SHP77 treated with DMSO at 0.1 percent for 48 hours (cell line): Measurements from ENCODE around the gene KCNE2.
"Not testable (repeated sequence)": the region's sequence is repeated elsewhere in the genome, so short reads cannot be mapped to it uniquely, and the experiment has no call there.

ENCODE experiments used
- DNase-seq: peaks from one replicate; lab custom pipeline; 2025; lab: John Stamatoyannopoulos, UW

KCNE2 gene

GRCh38 chr21:34407294-34407693, 43.5 kb downstream of the KCNE2 start:
- not testable (repeated sequence) for DNase-seq

DNA sequence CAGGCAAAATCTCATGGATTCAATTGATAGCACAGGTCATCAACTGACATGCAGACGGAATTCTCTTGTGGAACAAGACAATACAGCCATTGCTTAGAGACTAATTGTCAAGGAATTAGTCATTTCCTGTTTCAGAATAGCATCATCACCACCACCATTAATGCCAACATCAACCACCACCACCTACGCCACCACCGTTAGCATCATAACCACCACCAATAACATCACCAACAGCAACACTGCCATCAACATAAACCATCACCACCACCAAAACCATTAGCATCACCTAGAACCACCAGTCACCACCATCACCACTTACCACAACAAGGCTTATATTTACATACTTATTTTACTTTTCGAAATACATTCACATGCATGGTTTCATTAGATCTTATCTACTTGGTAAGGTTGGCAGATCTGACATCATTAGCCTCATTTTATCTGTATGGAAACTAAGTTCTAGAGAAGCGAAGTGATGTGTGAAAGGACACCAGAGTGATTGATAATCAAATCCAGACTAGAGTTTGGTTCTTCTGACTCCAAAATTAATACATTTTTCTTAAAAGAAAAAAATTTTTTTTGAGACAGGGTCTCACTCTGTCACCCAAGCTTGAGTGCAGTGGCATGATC, 53.8 kb downstream of the KCNE2 start:
- not testable (repeated sequence) for DNase-seq
